Measurements from ENCODE around the gene PLEKHG4.

PLEKHG4 gene

DNA sequence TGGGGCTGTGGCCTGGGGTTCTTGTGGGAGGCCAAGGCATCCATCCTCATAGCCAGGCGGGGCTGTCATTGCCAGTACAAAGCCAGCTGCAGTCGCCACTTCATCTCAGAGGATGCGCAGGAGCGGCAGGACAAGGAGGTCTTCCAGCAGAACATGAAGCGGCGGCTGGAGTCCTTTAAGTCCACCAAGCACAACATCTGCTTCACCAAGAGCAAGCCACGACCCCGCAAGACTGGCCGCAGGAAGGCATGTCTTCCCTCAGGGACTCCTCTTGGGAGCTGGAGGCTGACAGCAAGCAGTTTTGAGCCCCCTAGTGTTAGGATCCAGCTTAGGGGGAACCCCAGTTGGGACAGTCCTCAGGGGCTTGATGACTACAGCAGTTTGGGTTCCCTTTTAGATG, 15.1 kb upstream of the PLEKHG4 start:
- no peak for FAIRE-seq

DNA sequence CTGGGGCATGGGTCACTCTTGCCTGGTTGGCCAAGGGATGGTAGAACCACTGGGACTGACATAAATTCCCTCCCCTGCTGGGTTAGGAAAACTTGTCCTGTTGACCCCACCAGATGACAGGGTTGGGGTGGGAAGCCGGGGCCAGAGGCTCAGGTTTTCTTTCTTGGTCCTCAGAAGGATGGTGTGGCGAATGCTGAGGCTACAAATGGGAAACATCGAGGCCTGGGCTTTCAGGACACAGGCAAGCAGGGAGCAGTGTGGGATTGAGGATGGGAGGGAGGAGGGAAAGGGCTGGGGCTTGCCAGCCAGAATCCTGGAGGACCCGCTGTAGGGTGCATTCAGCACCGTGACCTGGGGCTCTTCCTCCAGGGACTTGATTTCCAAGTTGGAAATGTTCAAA, 14.5 kb upstream of the PLEKHG4 start:
- FAIRE-seq = no peak

DNA sequence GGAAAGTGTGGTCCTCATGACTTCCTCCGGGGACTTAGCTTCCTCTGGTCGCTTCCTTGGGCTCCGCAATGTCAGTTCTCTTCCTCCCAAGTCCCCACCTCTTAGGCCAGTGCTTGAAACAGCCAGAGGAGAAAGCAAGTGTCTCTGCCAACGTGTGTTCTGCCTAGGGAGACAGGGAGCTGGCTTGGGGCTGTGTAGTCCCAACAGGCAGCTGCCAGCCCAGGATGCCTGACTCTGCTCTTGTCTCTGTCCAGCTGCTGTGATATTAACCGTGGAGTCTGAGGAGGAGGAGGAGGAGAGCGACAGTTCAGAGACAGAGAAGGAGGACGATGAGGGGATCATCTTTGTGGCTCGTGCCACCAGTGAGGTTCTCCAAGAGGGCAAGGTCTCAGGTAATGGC, 13.5 kb upstream of the PLEKHG4 start:
- no peak for FAIRE-seq

DNA sequence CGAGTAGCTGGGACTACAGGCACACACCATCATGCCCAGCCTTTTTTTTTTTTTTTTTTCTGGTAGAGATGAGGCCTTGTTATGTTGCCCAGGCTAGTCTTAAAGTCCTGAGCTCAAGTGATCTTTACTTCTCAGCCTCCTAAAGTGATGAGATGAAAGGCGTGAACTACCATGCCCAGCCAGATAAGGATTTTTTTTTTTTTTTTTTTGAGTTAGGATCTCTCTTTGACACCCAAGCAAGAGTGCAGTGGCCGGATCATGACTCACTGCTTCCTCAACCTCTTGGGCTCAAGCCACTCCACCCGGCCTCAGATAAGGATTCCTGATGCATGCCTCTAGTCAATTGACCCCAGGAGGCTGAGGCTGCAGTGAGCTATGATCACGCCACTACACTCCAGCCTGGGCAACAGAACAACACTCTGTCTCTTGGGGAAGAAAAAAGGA, 11.2 kb upstream of the PLEKHG4 start:
- FAIRE-seq = no peak

DNA sequence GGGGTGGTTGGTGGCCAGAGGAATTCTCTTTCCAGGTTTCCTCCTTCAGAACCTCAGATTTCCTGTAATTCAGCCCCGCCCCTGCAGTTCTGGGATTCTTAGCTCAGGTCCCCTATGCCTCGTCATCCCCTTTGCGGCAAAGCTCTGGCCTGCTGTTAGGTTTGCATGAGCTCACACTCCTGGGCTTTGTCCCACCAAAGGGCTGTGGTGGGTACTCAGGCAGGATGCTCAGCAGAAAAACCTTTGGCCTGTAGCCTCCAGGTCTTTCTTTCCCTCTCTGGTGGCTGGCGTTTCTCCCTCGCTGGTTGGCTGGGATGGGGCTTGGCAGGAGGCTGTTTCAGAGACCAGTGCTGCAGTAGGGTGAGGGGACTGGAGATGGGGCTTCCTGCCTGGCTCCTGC, 9.6 kb upstream of the PLEKHG4 start:
- FAIRE-seq = no peak

DNA sequence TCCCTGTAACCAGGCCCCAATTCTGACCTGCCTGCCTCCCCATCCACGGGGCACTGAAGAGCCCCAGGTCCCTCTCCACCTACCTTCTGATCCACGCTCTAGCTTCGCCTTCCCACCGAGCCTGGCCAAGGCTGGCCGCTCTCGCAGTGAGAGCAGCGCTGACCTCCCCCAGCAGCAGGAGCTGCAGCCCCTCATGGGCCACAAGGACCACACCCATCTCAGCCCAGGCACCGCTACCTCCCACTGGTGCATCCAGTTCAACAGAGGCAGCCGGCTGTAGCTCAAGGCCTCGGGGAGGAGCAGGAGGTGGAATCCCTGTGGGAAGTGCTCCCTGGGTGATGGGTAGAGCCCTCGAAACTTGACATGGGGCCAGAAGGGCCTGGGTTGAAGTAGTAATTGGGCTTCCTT, 8.4 kb upstream of the PLEKHG4 start:
- no peak for FAIRE-seq

DNA sequence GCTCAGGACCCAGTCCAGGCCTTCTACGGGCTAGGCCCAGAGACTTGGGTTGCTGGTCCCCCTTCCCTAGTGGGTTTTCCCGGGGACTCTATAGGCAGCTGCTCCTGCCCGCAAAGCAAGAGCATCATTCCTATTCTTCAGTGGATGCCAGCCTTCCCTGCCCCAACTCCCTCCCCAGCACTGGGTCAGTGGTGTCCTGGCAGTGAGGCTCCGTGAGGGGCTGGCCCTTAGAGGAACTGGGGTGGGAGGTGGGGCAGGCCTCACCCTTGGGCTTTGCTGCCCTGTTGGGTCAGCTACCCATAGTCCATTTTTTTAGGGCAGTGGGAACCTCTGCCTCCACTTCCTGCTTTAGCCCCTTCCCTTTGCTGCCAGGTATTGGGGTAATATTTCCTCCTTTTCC, 7.9 kb upstream of the PLEKHG4 start:
- no peak for FAIRE-seq

DNA sequence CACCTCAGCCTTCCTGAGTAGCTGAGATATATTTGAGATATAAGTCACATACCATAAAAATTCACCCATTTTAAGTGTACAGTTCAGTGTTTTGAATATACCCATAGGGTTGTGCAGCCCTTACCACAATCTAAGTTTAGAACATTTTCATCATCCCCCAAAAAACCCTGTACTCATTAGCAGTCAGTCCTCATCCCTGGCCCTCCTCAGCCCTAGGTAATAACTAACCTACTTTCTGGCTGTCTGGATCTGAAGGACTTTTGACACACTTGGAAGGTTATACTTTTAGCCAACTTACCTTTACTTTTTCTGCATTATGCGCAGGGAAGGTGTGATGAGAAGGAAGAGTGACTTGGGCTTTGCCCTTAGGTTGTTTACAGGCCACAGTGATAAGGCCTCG, 4.0 kb upstream of the PLEKHG4 start:
- FAIRE-seq = no peak

DNA sequence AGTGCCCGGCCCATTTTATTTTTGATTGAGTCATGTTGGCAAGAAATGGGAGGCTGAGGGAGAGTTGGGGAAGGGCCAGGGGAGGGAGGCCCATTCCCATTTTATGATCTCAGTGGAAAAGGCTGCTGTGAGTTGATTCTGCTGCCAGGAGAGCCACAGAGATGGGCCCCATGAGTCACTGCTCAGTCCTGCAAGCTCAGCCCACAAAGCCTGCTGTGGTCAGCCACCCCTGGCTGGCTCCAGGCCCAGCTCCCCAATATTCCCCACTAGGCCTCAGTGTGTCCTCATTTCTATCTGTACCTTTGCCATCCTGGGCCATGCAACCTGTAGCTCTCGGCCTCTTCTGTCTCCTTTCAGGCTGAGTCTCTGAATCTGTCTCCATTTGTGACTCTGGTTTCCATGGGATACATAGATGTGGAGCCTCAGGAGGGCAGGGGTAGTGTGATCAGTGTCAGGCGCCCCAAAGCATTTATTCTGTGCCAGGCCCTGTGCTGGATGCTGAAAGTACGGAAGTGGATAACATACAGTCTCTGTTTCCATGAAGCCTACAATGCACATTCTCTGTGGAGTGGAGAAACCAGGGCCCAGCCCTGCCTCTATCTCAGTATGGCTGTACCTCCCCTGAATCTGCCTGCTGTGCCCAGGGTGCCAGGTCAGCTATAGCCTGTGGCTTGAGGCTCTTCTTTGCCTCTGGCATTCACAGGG, 1.9 kb upstream of the PLEKHG4 start:
- no peak for FAIRE-seq

DNA sequence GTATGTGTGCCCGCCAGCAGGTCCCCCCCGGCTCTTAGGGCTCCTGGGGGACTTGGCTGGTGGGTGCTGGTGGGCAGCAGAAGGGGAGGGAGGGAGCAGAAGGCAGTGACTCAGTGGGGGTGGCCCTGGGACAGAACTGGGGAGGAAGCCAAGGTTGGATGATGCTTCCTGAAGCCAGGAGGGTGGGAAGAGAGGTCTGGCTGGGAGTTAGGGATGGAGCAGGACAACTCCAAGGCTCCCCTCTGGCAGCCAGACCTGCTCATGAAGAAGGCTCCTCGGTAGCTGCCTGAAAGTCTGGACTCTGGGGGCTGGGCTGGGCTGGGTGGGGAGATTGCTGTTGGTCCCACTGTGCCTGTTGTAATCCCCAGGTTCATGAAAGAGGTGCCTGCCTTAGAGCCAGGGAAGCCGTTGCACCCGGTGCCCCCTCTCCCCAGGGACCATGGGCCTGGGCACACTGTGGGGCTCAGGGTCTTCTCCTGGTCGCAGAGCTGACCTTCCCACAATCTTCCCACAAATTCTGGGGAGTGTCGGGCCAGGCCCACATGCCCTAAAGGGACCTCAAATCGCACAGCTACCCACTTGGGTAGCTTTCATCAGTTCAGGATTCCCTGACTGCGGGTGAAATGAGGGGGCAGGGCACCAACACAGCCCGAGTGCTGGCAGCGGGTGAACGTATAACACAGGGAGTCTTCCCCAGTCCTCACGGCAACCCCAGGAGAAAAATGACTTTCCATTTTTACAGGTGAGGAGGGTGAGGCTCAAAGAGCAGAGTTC, 1.1 kb upstream of the PLEKHG4 start:
- FAIRE-seq = no peak

DNA sequence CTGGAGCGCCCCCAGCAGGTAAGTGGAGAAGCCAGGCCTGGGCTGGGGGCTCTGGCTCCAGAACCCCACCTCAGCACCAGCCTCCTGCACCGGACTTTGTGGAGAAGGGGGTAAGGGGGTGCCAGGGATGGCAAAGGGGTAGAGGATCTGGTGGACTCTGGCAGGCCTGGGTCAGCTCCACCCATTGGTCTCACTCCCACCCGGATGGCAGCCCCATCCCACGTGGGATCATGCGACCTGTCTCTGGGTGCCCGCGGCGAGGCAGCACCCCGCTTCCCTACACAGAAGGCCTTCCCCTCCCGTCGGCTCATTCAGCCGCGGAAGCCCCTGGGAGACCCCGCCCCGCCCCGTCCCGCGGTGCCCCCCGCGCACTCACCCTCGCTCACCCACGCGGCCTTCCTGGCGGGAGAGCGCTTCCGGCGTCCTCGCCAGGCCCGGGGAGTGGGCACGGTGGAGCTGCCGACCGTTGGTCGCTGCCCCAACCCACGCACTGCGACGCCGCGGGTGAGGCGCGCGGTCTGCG, 498 bp upstream of the PLEKHG4 start:
- no peak for FAIRE-seq

DNA sequence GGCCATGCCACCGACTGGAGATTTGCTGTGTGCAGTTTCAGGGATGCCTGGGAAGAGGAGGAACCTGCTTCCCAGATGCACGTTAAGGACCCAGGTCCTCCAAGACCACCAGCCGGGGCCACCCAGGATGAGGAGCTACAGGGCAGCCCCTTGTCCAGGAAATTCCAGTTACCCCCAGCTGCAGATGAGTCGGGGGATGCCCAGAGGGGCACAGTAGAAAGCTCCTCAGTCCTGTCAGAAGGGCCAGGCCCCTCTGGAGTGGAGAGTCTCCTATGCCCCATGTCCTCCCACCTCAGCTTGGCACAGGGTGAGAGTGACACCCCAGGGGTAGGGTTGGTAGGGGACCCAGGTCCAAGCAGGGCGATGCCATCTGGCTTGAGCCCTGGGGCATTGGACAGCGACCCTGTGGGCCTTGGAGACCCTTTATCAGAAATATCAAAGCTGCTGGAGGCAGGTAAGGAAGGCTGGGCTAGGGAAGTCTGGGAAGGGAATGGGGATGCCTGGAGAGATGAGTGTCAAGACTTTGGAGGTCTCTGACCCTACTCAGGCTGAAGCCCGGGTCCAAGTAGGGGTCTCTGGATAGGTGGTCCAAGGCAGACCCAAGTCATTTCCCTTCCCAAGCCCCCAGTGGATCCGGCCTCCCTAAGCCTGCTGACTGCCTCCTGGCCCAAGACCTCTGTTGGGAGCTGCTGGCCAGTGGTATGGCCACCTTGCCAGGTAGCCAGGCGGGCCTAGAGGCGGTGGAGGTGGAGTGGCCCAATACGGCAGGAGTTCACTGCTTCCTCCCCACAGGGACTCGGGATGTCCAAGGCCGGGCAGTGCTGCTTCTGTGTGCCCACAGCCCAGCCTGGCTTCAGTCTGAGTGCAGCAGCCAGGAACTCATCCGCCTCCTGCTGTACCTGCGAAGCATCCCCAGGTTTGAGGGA, 1.0 kb downstream of the PLEKHG4 start:
- FAIRE-seq = no peak

DNA sequence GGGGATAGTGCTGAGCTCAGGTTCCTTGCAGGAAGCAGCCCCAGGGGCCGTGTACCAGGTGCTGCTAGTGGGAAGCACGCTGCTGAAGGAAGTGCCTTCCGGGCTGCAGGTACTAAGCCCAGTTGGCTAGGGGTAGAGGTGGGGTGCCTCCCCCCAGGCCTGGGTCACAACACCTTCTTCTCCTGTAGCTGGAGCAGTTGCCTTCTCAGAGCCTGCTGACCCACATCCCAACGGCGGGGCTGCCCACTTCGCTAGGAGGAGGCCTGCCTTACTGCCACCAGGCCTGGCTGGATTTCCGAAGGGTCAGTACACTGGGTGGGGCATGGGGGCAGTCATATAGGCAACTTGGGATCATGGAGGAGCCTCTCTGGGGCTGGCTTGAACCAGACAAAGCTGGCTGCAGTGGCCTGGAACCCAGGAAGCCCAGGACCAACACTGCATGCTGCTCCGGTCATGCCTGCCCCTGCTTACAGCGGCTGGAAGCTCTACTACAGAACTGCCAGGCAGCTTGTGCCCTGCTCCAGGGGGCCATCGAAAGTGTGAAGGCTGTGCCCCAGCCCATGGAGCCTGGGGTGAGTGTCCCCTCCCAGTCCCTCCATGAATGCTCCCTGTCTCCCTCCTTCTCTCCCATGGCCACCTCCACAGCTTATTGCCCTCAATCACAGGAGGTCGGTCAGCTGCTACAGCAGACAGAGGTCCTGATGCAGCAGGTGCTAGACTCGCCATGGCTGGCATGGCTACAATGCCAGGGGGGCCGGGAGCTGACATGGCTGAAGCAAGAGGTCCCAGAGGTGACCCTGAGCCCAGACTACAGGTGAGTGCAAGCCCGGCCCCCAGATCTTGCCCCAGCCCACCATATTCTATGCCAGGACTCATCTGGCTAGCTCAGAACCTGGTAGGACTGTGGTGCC, 2.5 kb downstream of the PLEKHG4 start:
- FAIRE-seq = no peak

DNA sequence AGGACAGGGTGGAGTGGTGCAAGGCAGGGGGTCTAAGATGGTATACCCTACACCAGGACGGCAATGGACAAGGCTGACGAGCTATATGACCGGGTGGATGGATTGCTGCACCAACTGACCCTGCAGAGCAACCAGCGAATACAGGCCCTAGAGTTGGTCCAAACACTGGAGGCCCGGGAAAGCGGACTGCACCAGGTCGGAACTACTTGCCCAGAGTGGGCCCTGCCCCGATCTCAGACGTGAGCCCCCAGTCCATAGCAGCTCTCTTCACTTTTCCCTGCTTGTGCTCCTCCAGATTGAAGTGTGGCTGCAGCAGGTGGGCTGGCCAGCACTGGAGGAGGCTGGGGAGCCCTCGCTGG, 3.1 kb downstream of the PLEKHG4 start:
- no peak for FAIRE-seq

DNA sequence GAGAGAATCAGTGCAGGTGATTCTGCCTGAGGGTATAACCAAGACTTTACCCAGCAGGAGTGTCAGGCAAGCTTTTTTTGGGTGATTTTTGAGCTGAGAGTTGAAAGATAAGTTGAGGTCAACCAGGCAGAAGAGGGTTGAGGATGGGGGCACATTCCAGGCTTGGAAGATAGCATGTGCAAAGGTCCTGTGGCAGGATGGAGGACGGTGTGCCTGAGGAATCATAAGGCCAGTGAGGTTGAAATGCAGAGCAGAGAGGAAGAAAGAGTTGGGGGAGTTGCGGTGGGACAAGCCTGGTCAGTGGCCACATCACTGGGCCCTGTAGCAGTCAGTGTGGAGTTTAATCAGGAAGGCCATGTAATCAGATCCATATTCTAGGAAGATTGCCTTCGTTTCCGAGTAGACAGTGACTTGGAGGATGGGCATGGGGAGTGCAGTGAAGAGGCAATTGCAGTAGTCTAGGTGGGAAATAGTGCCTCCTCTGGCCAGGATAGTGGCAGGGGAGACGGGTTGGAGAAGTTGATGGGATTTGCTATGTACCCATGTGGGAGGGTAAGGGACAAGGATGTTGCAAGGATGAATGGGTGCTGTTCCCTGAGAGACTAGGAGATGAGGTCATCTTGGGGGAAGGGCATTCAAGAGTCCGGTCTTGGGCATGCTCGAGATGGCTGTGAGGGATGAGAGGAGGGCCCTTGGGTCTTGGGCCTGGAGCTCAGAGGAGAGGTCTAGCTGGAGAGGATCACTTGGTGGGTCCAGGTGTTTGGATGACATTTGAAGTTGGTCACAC, 3.9 kb downstream of the PLEKHG4 start:
- no peak for FAIRE-seq

DNA sequence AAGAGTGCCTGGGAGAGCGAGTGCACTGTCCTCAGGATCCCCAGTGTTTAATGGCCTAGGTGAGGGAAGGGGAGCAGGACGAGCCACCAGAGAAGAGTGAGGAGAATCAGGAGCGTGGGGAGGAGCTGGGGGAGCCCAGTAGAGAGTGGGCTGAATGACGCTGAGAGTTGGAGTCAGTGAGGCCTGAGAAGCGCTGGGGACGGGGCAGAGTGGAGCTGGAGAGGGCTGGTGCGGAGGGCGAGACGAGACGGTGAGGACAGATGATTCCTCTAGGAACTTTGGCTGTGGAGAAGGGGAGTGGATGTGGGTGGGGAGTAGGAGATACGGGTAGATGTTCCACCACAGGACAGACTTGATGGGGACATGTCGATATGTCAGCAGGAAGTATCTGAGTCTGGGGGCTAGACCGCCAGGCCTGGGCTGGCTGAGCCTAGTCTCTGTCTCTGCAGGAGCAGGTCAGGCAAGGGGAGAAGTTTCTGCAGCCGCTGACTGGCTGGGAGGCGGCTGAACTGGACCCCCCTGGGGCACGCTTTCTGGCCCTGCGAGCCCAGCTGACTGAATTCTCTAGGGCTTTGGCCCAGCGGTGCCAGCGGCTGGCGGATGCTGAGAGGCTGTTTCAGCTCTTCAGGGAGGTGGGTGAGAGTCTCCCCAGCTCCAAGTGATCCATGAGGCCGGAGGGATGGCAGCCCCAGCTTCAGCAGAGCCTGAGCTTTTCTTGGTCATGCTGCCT, 4.7 kb downstream of the PLEKHG4 start:
- FAIRE-seq = no peak

DNA sequence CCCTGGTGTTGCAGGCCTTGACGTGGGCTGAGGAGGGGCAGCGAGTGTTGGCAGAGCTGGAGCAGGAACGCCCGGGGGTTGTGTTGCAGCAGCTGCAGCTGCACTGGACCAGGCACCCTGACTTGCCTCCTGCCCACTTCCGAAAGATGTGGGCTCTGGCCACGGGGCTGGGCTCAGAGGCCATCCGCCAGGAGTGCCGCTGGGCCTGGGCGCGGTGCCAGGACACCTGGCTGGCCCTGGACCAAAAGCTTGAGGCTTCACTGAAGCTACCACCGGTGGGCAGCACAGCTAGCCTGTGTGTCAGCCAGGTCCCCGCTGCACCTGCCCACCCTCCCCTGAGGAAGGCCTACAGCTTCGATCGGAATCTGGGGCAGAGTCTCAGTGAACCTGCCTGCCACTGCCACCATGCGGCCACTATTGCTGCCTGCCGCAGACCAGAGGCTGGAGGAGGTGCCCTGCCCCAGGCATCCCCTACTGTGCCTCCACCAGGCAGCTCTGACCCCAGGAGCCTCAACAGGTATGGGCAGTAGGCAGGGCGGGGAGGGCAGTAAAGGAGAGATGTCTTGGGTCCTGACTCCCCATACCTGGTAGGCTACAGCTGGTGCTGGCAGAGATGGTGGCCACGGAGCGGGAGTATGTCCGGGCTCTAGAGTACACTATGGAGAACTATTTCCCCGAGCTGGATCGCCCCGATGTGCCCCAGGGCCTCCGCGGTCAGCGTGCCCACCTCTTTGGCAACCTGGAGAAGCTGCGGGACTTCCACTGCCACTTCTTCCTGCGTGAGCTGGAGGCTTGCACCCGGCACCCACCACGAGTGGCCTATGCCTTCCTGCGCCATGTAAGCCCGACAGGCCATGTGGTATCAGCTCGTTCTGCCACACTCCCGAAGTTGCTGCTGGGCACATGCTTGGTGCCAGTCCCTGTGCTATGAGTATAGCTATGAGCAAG, 5.6 kb downstream of the PLEKHG4 start:
- no peak for FAIRE-seq

DNA sequence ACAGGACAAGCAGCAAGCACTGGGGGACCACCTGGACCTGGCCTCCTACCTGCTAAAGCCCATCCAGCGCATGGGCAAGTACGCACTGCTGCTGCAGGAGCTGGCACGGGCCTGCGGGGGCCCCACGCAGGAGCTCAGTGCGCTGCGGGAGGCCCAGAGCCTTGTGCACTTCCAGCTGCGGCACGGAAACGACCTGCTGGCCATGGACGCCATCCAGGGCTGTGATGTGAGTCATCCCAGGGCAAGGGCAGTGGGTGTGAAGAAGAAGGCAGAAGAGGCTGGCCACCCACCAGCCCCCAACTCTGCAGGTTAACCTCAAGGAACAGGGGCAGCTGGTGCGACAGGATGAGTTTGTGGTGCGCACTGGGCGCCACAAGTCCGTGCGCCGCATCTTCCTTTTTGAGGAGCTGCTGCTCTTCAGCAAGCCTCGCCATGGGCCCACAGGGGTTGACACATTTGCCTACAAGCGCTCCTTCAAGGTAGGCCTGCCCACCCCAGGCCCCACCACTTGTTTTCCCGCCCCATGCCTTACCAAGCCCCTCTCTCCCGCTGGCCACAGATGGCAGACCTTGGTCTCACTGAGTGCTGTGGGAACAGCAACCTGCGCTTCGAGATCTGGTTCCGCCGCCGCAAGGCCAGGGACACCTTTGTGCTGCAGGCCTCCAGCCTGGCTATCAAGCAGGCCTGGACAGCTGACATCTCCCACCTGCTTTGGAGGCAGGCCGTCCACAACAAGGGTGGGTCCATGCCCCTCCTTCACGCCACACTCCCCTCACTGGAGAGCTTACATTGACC, 7.3 kb downstream of the PLEKHG4 start:
- no peak for FAIRE-seq

DNA sequence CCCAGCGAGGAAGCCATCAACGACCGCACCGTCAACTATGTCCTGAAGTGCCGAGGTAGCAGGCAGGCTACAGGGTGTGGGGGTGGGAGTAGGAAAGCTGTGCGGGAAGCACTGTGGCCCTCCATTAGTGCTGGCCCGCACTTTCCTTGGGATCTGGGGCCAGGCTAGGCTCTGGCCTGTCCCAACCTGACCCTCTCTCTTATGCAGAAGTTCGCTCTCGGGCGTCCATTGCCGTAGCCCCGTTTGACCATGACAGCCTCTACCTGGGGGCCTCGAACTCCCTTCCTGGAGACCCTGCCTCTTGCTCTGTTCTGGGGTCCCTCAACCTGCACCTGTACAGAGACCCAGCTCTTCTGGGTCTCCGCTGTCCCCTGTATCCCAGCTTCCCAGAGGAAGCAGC, 8.6 kb downstream of the PLEKHG4 start:
- no peak for FAIRE-seq

Data from TTC549 (cell line).